SIG-M5 (cell line): ENCODE measurements around the gene CUEDC2.
"Not testable (repeated sequence)": the region's sequence is repeated elsewhere in the genome, so short reads cannot be mapped to it uniquely, and the experiment has no call there.

Experiments
- DNase-seq: peaks from one replicate; lab custom pipeline; 2025; lab: John Stamatoyannopoulos, UW

The CUEDC2 gene

GRCh38 chr10:102454662-102455487 lies 22.5 kb upstream of the CUEDC2 start:
- DNase-seq: not testable (repeated sequence)

GRCh38 chr10:102453502-102453901 lies 21.1 kb upstream of the CUEDC2 start:
- DNase-seq: no peak

GRCh38 chr10:102452672-102453340 lies 20.4 kb upstream of the CUEDC2 start:
- DNase-seq: peak; percentile 87

- no peak for DNase-seq
Observed at GRCh38 chr10:102451105-102451969, 19.0 kb upstream of the CUEDC2 start, which contains the start of gene C10orf95. C10orf95 (minus strand) TSS chr10:102451543; CDS start chr10:102451093, 450 bp downstream.

- DNase-seq: no peak
Observed at GRCh38 chr10:102450374-102451104, 18.2 kb upstream of the CUEDC2 start.

- no peak for DNase-seq
Observed at GRCh38 chr10:102450124-102450373, 17.7 kb upstream of the CUEDC2 start.

GRCh38 chr10:102449321-102450123 lies 17.1 kb upstream of the CUEDC2 start:
- no peak for DNase-seq

- no peak for DNase-seq
Observed at GRCh38 chr10:102444851-102445250, 12.5 kb upstream of the CUEDC2 start.

GRCh38 chr10:102438374-102438773 lies 6.0 kb upstream of the CUEDC2 start:
- DNase-seq: no peak

- no peak for DNase-seq
Observed at GRCh38 chr10:102437515-102437914, 5.1 kb upstream of the CUEDC2 start.

- no peak for DNase-seq
Observed at GRCh38 chr10:102436312-102436711, 3.9 kb upstream of the CUEDC2 start.

GRCh38 chr10:102435529-102436233 lies 3.3 kb upstream of the CUEDC2 start:
- no peak for DNase-seq

- DNase-seq: no peak
Observed at GRCh38 chr10:102435133-102435497, 2.7 kb upstream of the CUEDC2 start.

GRCh38 chr10:102434394-102435132 lies 2.2 kb upstream of the CUEDC2 start:
- DNase-seq: no peak

GRCh38 chr10:102433619-102434046 lies 1.3 kb upstream of the CUEDC2 start:
- no peak for DNase-seq

GRCh38 chr10:102431452-102432124 lies 786 bp downstream of the CUEDC2 start:
- DNase-seq: no peak

GRCh38 chr10:102429468-102429867 lies 2.9 kb downstream of the CUEDC2 start:
- no peak for DNase-seq

- no peak for DNase-seq
Observed at GRCh38 chr10:102426803-102427287, 5.5 kb downstream of the CUEDC2 start.

GRCh38 chr10:102425444-102425843 lies 6.9 kb downstream of the CUEDC2 start:
- no peak for DNase-seq
